Suprapubic skin (tissue), 4 donors: ENCODE results near the gene OLFML2A. TPM values are rescaled to one million over a fixed set of nuclear protein-coding genes. Genes with fewer than 3 reads are reported as not detected.
"Not testable (repeated sequence)": the region's sequence is repeated elsewhere in the genome, so short reads cannot be mapped to it uniquely, and the experiment has no call there.

Source experiments
- DNase-seq, 2 donors: peaks; one replicate each; pipeline ENCODE4 v3.0.0-alpha.2; 2019; ENCODE audit warnings: low spot score in 2 of 2
- H3K27ac ChIP-seq: fragments of 200-600 bp; sonication (generic); one replicate; pipeline ENCODE4 v1.5.1; 2019
- H3K27me3 ChIP-seq: fragments of 200-600 bp; sonication (generic); one replicate; pipeline ENCODE4 v1.5.1; 2019
- H3K36me3 ChIP-seq: fragments of 200-600 bp; sonication (generic); one replicate; pipeline ENCODE4 v1.5.1; 2019
- H3K4me1 ChIP-seq: fragments of 200-600 bp; sonication (generic); one replicate; pipeline ENCODE4 v1.5.1; 2019
- H3K4me3 ChIP-seq: fragments of 200-600 bp; sonication (generic); one replicate; pipeline ENCODE4 v1.5.1; 2019; ENCODE audit warnings: mild to moderate bottlenecking
- H3K9me3 ChIP-seq: fragments of 200-600 bp; sonication (generic); one replicate; pipeline ENCODE4 v1.5.1; 2019
- CTCF ChIP-seq, 2 donors: fragments of 200-600 bp in 1 of 2; fragments of 450-650 bp in 1 of 2; sonication (generic) in 1 of 2; IDR thresholded peaks; one replicate each; pipeline ENCODE4 v1.5.1; 2016 to 2019; ENCODE audit warnings: antibody characterized with exemption in 2 of 2, mild to moderate bottlenecking in 1 of 2, moderate library complexity in 1 of 2
- EP300 ChIP-seq: sonication (generic); formaldehyde crosslinking; IDR thresholded peaks from one replicate; pipeline ENCODE4 v1.6.1; 2017; ENCODE audit warnings: antibody characterized with exemption
- POLR2A ChIP-seq, 2 donors: fragments of 450-650 bp; IDR thresholded peaks; one replicate each; pipeline ENCODE4 v1.6.1; 2017; ENCODE audit warnings: antibody characterized with exemption in 2 of 2, mild to moderate bottlenecking in 2 of 2, moderate library complexity in 2 of 2
- POLR2AphosphoS5 ChIP-seq, 3 donors: sonication (generic); formaldehyde crosslinking; IDR thresholded peaks; one replicate each; pipeline ENCODE4 v1.6.1; 2017; ENCODE audit warnings: antibody characterized with exemption in 3 of 3
- WGBS: methylation state at CpG from one replicate; pipeline ENCODE4 v1.1.5; 2018; 5-methylcytosine and 5-hydroxymethylcytosine counted together
- total RNA-seq, 4 donors: library from RNA; depleted of rRNA; stranded (reverse); fragments of >200 nt; gene quantifications; one replicate each; pipeline ENCODE4 v1.1.0, GENCODE V29; 2016

The OLFML2A gene
- total RNA-seq, 4 donors from 2014 or later = 14.6 to 36.8 (median 18.9) TPM

- WGBS = under 1% methylated on average over 23 of the region's 82 CpGs
- Histone ChIP-seq H3K27me3 (peaks cover 27% of the 10 kb centered on the region), H3K4me1 (peaks cover 29% of the 10 kb centered on the region), H3K9me3 (no peaks in the 10 kb centered on the region), H3K27ac (peak within 1 kb of the TSS; percentile 71), H3K36me3 (no peaks in the 10 kb centered on the region), H3K4me3 (peak within 1 kb of the TSS; percentile 82)
- peak; percentile 96 to 98 for DNase-seq
- TF ChIP-seq POLR2AphosphoS5 (IDR thresholded peaks at IDR 0.05) (peak; percentile 17 to 83 (median 27)), CTCF (IDR thresholded peaks at IDR 0.05) (peak in 1 of 2 donors; percentile 46), EP300 (no peak), POLR2A (IDR thresholded peaks at IDR 0.05) (no peak)
Measured at GRCh38 chr9:124771021-124771866, 5.7 kb upstream of the OLFML2A start, which contains the start of gene NR6A1. TSS of gene NR6A1 (minus strand) at chr9:124771311.

- Histone ChIP-seq H3K9me3 (no peaks in the 10 kb centered on the region), H3K4me3 (peak overlapping the region; percentile 82), H3K27ac (peak overlapping the region; percentile 71), H3K4me1 (peaks cover 36% of the 10 kb centered on the region), H3K27me3 (peaks cover 19% of the 10 kb centered on the region), H3K36me3 (no peaks in the 10 kb centered on the region)
- 17% methylated on average over 39 of the region's 39 CpGs for WGBS
- TF ChIP-seq CTCF (IDR thresholded peaks at IDR 0.05) (peak; percentile 89 to 93), EP300 (no peak)
- DNase-seq = peak in 1 of 2 donors; percentile 73
Measured at GRCh38 chr9:124771867-124772679, 4.9 kb upstream of the OLFML2A start.

GRCh38 chr9:124772877-124773276 lies 4.1 kb upstream of the OLFML2A start:
- H3K36me3 ChIP-seq, DNase-seq, H3K4me3 ChIP-seq, H3K9me3 ChIP-seq, H3K27ac ChIP-seq: not testable (repeated sequence)
- Histone ChIP-seq H3K27me3 (peaks cover 11% of the 10 kb centered on the region), H3K4me1 (peaks cover 43% of the 10 kb centered on the region)
- 89% methylated on average over 15 of the region's 15 CpGs for WGBS

- WGBS = 82% methylated on average over 1 of the region's 1 CpG
- peaks cover 5% of the 10 kb centered on the region for H3K27me3 ChIP-seq
- no peak for TF ChIP-seq EP300
- no peak for TF ChIP-seq CTCF (IDR thresholded peaks at IDR 0.05)
- no peak for TF ChIP-seq POLR2AphosphoS5 (IDR thresholded peaks at IDR 0.05)
- TF ChIP-seq POLR2A (IDR thresholded peaks at IDR 0.05) = no peak
- H3K4me3 ChIP-seq = no peak overlapping the region
- no peaks in the 10 kb centered on the region for H3K36me3 ChIP-seq
- H3K9me3 ChIP-seq = no peaks in the 10 kb centered on the region
- H3K4me1 ChIP-seq = peaks cover 43% of the 10 kb centered on the region
- no peak for DNase-seq
- no peak overlapping the region for H3K27ac ChIP-seq
Measured at GRCh38 chr9:124773473-124774128, 3.3 kb upstream of the OLFML2A start.

GRCh38 chr9:124774129-124774978 lies 2.6 kb upstream of the OLFML2A start:
- Histone ChIP-seq H3K4me1 (peaks cover 41% of the 10 kb centered on the region), H3K27me3 (peaks cover 5% of the 10 kb centered on the region), H3K36me3 (no peaks in the 10 kb centered on the region), H3K4me3 (no peak overlapping the region), H3K9me3 (no peaks in the 10 kb centered on the region), H3K27ac (no peak overlapping the region)
- 40% methylated on average over 15 of the region's 15 CpGs for WGBS
- peak; percentile 81 to 82 for TF ChIP-seq CTCF (IDR thresholded peaks at IDR 0.05)
- TF ChIP-seq POLR2AphosphoS5 (IDR thresholded peaks at IDR 0.05) = no peak
- peak in 1 of 2 donors; percentile 87 for DNase-seq
